HepG2 (cell line): ENCODE measurements around the gene QRICH2. TPM values are rescaled to one million over a fixed set of nuclear protein-coding genes. Genes with fewer than 3 reads are reported as not detected.

Source experiments
- ARID2 ChIP-seq: sonication (generic); formaldehyde crosslinking; IDR thresholded peaks from 2 replicates; pipeline ENCODE4 v1.8.1; 2022; ENCODE audit warnings: mild to moderate bottlenecking, missing genetic modification reagents, borderline replicate concordance
- HOXA3 ChIP-seq: sonication (generic); formaldehyde crosslinking; IDR thresholded peaks from 2 replicates; pipeline ENCODE4 v1.5.0; 2020; ENCODE audit warnings: missing genetic modification reagents
- ISX ChIP-seq: sonication (generic); formaldehyde crosslinking; conservative IDR thresholded peaks from 2 replicates; pipeline ENCODE4 v1.5.0; 2020; ENCODE audit warnings: missing genetic modification reagents
- LCORL ChIP-seq, 2 experiments: fragments of 450-650 bp in 1 of 2; sonication (generic) in 1 of 2; formaldehyde crosslinking in 1 of 2; IDR thresholded peaks; 2 replicates each; pipeline versions ENCODE4 v1.5.0 to v1.6.1; 2017 to 2020; ENCODE audit warnings: antibody characterized with exemption in 1 of 2, missing genetic modification reagents in 1 of 2
- NKX3-1 ChIP-seq: sonication (generic); formaldehyde crosslinking; IDR thresholded peaks from 2 replicates; pipeline ENCODE4 v1.5.0; 2020; ENCODE audit warnings: missing genetic modification reagents
- PBX3 ChIP-seq: sonication (generic); formaldehyde crosslinking; IDR thresholded peaks from 2 replicates; pipeline ENCODE4 v1.8.1; 2023; ENCODE audit warnings: missing genetic modification reagents, inconsistent platforms, borderline replicate concordance
- POLR2G ChIP-seq: fragments of 200-400 bp; formaldehyde crosslinking; IDR thresholded peaks from 2 replicates; pipeline ENCODE4 v1.6.1; 2018; ENCODE audit warnings: mild to moderate bottlenecking, low read depth, low read length, moderate library complexity
- SMAD1 ChIP-seq: sonication (generic); formaldehyde crosslinking; IDR thresholded peaks from 2 replicates; pipeline ENCODE4 v1.4.0; 2020; ENCODE audit warnings: missing genetic modification reagents, low read depth, mild to moderate bottlenecking, borderline replicate concordance
- SMAD3 ChIP-seq: sonication (generic); formaldehyde crosslinking; IDR thresholded peaks from 2 replicates; pipeline ENCODE4 v1.4.0; 2020; ENCODE audit warnings: missing genetic modification reagents
- THRA ChIP-seq: sonication (generic); formaldehyde crosslinking; IDR thresholded peaks from 2 replicates; pipeline ENCODE4 v1.4.0; 2020; ENCODE audit warnings: missing genetic modification reagents, borderline replicate concordance
- ZBTB7A ChIP-seq: sonication (generic); formaldehyde crosslinking; IDR thresholded peaks from 2 replicates; pipeline ENCODE4 v1.8.0; 2022; ENCODE audit warnings: mild to moderate bottlenecking, missing genetic modification reagents
- ZMYM4 ChIP-seq: sonication (generic); formaldehyde crosslinking; IDR thresholded peaks from 2 replicates; pipeline ENCODE4 v1.8.1; 2023; ENCODE audit warnings: mild to moderate bottlenecking, missing genetic modification reagents
- ZNF407 ChIP-seq: sonication (generic); formaldehyde crosslinking; IDR thresholded peaks from one replicate; pipeline ENCODE4 v1.5.1; 2020; ENCODE audit warnings: mild to moderate bottlenecking, missing genetic modification reagents; ENCODE audit errors: not compliant biosample characterization
- ZNF552 ChIP-seq: sonication (generic); formaldehyde crosslinking; IDR thresholded peaks from 2 replicates; pipeline ENCODE4 v1.9.0; 2022; ENCODE audit warnings: missing genetic modification reagents, mild to moderate bottlenecking, borderline replicate concordance
- ZNF570 ChIP-seq: sonication (generic); formaldehyde crosslinking; IDR thresholded peaks from 2 replicates; pipeline ENCODE4 v1.4.0; 2020; ENCODE audit warnings: mild to moderate bottlenecking, missing genetic modification reagents, borderline replicate concordance
- ZSCAN12 ChIP-seq: sonication (generic); formaldehyde crosslinking; IDR thresholded peaks from 2 replicates; pipeline ENCODE4 v1.9.0; 2021; ENCODE audit warnings: mild to moderate bottlenecking, missing genetic modification reagents
- polyA plus RNA-seq, 8 experiments: library from polyadenylated mRNA; depleted of rRNA in 3 of 8; stranded (reverse) in 7 of 8; unstranded in 1 of 8; fragments of >200 nt; fragmentation: Illumina TruSeq in 4 of 8; extraction: Trizol in 4 of 8; gene quantifications; 2 replicates each; pipeline versions ENCODE4 v1.2.1 to v1.2.3, GENCODE V29; 2011 to 2016; ENCODE audit warnings: low read depth in 4 of 8, missing spikeins in 1 of 8, mixed read lengths in 1 of 8; ENCODE audit not compliant: insufficient read depth in 1 of 8
- total RNA-seq, 5 experiments: library from RNA; depleted of rRNA; stranded (reverse); fragments of >200 nt; fragmentation: Illumina TruSeq; extraction: Trizol; gene quantifications; 2 replicates each; pipeline ENCODE4 v1.2.3, GENCODE V29; 2016; ENCODE audit warnings: low read depth in 1 of 5

The QRICH2 gene
- total and polyA plus RNA-seq, 2 of the 13 experiments (the other 11 are each of a cell fraction or from before 2014, with no cell fraction given): 3.7 to 5.7 TPM

- no peak for TF ChIP-seq ZNF407 (CRISPR knock-in tag)
- TF ChIP-seq ZMYM4 (CRISPR knock-in tag): no peak
- peak; percentile 91 for TF ChIP-seq HOXA3
- TF ChIP-seq ZNF570 (CRISPR knock-in tag): no peak
- TF ChIP-seq POLR2G: no peak
- TF ChIP-seq LCORL (IDR thresholded peaks at IDR 0.05): no peak
- no peak for TF ChIP-seq LCORL (CRISPR knock-in tag; IDR thresholded peaks at IDR 0.05)
- no peak for TF ChIP-seq ISX (CRISPR knock-in tag)
- no peak for TF ChIP-seq ZBTB7A (CRISPR knock-in tag)
- TF ChIP-seq NKX3-1 (CRISPR knock-in tag): no peak
- TF ChIP-seq THRA (CRISPR knock-in tag): 0 out of 2 replicates have a peak, but pooled peaks have one; percentile 7
- TF ChIP-seq ZSCAN12: no peak
- no peak for TF ChIP-seq ZNF552
- TF ChIP-seq ARID2: no peak
- TF ChIP-seq PBX3 (CRISPR knock-in tag): no peak
- no peak for TF ChIP-seq SMAD3 (CRISPR knock-in tag)
- TF ChIP-seq SMAD1 (CRISPR knock-in tag): no peak; the same call in 1 of the 2 replicates
These were observed 42.3 kb downstream of the QRICH2 start (continued) for GRCh38 chr17:76265624-76266243.
